ENCODE measurements around the gene MEF2D.

The MEF2D gene

GRCh38 chr1:156433602-156434001 is 67.0 kb downstream of the MEF2D start:
- no peak overlapping the region for H3K27ac ChIP-seq
- no peak for DNase-seq (ENCODE audit: low read depth, low spot score)

GRCh38 chr1:156433032-156433431 is 67.5 kb downstream of the MEF2D start:
- DNase-seq (ENCODE audit: low read depth, low spot score) = no peak
- H3K27ac ChIP-seq = no peak overlapping the region

- no peak for DNase-seq (ENCODE audit: low read depth, low spot score)
Measured at GRCh38 chr1:156432669-156433018, 67.9 kb downstream of the MEF2D start.

GRCh38 chr1:156431769-156432668 is 68.6 kb downstream of the MEF2D start:
- no peak overlapping the region for H3K27ac ChIP-seq
- DNase-seq (ENCODE audit: low read depth, low spot score) = no peak

More at GRCh38 chr1:156432669-156433018, 67.9 kb downstream of the MEF2D start:
- H3K27ac ChIP-seq = no peak overlapping the region

DNA sequence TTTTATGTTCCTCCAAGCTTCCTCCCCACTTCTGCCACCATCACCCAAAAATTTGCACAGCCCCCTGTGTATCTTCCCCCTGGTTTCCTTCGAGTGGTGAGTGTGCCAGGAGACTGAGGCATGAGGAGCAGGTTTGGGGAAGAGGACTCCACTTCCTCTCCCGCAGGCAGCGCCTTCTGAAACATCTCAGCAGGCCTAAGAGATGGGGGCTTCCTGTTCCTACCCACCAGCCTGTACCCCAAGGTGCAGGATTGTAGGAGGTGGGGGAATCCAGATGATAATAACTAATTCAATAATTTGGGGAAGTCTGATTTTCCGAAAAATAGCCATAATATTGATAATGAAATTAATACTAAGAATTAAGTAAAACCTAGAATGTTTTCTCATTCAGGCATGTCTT is 69.2 kb downstream of the MEF2D start:
- H3K27ac ChIP-seq = no peak overlapping the region
- no peak for DNase-seq (ENCODE audit: low read depth, low spot score)

GRCh38 chr1:156430866-156431265 is 69.7 kb downstream of the MEF2D start:
- no peak for DNase-seq (ENCODE audit: low read depth, low spot score)
- H3K27ac ChIP-seq = no peak overlapping the region

- no peak overlapping the region for H3K27ac ChIP-seq
- no peak for DNase-seq (ENCODE audit: low read depth, low spot score)
Measured at GRCh38 chr1:156430303-156430702, 70.3 kb downstream of the MEF2D start.

DNA sequence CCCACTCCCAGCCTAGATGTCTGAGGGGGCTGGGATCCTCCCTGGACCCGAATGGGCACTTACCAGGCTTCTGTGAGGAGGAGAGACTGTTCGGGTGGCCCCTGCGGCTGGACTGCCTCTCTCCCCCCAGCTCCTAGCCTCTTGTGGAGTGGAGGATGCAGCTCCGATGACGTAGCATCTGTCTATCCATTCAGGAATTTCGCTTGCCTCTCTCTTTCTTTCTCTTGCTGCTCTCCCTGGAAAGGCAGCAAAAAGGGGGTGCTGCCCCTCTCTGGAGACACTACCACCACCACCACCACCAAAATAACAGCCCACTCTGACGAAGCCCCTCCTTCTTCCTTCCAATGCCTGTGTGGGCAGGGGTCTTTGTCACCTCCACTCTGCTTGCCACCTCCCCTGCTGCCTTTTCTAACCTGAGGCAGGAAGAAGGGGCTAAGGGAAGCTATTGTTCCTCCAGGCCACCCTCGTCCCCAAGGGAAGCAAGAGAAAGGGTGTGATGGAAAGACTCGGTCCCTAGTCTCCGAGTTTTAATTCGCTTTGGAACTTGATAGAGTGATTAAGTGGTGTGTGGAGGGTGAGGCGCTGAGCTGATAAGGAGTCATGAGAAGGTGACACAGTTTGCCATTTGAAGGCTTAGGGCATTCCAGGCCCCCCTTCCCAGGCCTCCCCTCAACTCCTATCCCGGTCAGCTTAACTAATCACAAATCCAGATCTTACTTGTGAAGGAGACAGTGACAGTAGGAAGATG is 71.1 kb downstream of the MEF2D start:
- H3K27ac ChIP-seq = no peak overlapping the region
- DNase-seq (ENCODE audit: low read depth, low spot score) = no peak

DNA sequence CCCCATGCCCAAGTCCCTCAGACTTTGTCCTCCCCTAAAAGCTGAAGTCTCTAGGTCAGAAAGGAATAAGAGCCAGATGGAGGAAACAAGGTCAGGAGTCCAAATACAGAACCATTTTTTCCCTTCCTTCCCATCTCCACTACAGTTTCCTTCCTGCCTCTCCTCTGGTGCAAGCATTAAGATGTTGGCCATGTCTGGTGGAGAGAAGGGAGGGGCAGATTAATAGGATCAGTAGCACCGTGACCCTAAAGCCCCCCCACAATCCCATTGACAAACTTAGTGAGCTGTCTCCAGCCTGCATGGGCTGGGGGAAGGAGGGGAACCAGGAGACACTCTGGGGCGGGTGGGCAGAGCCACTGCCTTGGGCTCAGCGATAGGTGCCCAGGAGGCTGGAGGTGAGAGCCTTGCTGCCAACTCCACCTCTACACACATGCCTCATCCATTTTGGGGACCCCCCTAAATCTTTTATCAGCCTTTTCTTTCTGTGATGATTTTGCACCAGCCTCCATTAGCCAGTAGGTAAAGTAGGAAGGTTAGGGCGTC is 71.8 kb downstream of the MEF2D start:
- no peak overlapping the region for H3K27ac ChIP-seq
- DNase-seq (ENCODE audit: low read depth, low spot score) = no peak

DNA sequence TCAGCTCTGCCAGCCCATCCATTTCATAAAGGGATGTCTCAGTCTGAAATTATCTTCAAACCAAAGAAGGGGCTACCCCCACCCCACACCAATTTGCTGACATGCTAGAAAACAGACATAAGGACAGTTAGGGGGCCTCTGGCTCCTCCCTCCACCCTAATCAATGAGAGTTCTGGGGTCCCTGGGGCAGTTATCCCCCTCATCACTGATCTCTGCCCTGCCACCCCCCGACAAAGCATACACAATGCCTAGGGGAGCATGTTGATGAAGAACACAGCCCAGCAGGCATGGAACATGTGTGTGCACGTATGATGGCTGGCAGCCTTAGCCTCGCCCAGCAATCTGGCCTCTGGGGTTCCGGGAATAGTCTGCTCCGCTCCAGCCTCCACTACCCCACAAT is 72.6 kb downstream of the MEF2D start:
- no peak overlapping the region for H3K27ac ChIP-seq
- no peak for DNase-seq (ENCODE audit: low read depth, low spot score)

DNA sequence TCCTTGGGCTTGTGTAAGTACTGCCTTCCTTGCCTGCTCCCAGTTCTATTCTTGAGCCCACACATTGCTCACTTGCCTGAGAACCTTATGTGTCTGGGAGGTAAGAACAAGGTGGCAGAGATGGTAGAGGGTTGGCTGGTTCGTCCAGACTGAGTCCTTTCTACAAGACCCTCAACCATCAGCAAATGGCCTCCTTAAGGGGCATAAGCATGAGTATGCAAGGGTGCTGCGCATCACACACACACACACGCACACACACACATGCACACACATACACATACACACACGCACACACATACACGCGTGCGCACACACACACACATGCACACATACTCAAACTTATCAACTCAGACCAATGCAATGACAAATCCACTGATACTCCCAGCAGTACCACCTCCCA is 74.6 kb downstream of the MEF2D start:
- DNase-seq (ENCODE audit: low read depth, low spot score) = no peak
- no peak overlapping the region for H3K27ac ChIP-seq

DNA sequence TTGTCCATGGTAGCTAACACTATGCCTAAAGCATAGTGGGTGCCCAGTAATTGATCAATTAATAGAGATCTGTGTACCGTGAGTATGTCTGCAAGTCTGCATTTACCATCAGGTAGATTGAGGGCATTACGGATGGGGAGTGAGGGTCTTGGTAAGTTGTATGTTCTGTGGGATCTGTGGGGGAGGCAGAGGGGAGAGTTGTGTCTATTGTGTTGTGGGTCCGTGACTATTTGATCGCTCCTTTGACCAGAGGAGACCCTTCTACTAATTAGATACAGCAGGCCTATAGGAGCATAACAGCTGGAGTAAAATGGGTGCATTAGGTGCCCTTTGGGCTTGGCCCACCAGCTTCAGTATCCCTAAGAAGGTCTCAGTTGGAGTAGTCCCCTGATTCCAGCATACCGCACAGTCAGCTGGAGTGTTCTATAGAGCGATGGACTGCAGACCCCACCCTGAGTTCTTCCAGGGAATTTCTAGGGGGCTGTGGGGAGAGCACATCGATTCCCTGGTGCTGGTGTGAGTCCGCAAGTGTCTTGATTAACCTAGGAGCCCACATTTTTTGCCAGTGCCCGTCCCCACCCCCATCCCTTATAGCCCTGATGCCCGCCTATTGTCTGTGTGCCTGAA is 75.7 kb downstream of the MEF2D start:
- H3K27ac ChIP-seq = no peak overlapping the region
- DNase-seq (ENCODE audit: low read depth, low spot score) = no peak

DNA sequence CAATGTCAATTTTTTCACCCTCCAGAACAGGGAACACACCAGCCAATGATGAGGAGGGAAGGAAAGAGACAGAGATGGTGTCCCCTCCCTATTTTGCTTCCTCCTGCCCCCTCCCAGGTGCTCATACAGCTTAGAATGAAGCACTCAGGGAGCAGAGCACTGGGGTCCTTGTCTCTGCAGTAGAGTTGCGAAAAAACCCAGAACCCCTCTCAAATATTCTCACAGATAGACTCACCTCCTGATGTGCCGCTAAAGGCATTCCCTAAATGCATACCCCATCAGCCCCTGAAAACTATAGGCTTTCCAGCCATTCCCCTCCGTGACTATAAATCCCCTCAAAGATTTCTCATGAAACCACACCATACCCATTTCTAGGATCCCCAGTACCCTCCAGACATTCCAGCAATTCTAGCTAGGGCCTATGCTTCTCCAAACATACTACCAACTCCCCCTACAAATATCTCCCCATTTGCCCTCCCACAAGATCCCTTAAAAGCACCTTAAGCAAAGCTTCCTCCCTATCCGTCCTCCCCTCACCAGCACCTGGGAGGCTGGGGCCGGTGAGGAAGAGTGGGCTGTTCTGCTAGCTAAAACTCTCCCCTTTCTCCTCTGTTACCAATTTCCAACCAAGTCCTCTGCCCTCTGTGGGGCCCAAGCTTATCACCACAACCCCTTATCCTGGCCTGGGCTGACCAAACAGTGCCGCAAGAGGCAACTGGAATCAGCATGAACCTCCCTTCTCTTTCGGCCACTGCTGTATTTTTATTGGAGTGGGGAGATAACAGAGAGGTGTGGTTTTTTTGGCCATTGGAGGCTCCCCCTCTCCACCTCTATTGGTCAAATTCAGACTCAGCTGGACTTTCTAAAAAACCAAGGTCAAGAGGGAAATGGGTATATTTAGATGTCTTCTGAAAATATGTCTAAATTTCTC is 76.9 kb downstream of the MEF2D start:
- no peak for DNase-seq (ENCODE audit: low read depth, low spot score)
- no peak overlapping the region for H3K27ac ChIP-seq

- DNase-seq (ENCODE audit: low read depth, low spot score) = no peak
- no peak overlapping the region for H3K27ac ChIP-seq
Measured at GRCh38 chr1:156422602-156423091, 77.9 kb downstream of the MEF2D start.

- no peak for DNase-seq (ENCODE audit: low read depth, low spot score)
- H3K27ac ChIP-seq = no peak overlapping the region
Measured at GRCh38 chr1:156421939-156422601, 78.5 kb downstream of the MEF2D start.

DNA sequence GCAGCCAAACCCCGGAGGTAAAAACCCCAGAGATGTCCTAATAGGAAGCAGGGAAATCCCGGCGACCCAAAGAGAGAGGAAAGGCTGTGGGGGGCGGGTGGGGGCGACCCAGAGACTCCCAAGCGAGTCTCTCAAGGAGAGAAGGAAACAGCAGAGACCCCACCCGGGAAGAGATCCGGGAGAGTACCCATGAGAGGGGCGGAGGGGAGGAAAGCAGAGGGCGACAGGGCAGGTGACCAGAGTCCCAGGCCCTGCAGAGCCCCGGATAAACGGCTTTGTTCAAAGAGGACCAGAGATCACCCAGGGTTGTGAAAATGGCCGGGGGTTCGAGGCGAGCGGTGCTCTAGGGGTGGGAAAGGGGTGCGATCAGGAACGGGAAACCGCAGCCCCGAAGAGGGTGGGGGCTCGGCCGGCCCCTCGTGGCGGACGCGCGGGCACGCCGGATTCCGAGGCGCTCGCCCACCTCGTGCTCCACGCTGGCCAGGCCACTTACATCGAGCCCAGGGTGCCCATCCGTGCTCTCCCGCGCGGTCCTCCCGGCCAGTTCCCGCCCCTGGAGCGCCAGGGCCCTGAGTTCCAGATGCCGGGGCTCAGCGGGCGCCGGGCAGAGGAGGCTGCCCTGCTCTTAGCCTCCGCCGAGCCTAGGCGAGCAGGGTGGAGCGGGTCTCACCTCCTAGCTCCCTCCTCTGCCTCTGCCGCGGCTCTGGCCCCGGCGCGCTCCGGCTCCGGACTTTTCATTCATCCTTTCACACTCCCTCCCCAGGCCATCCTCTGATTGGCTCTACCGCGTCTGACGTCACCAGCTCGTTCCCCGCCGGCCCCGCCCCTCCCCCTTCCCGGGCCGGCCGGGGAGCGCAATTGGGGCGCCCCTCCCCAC is 79.3 kb downstream of the MEF2D start:
- no peak for DNase-seq (ENCODE audit: low read depth, low spot score)
- H3K27ac ChIP-seq = no peak overlapping the region

GRCh38 chr1:156420205-156421061 is 80.1 kb downstream of the MEF2D start:
- DNase-seq (ENCODE audit: low read depth, low spot score) = no peak
- no peak overlapping the region for H3K27ac ChIP-seq

All from epithelial cell of prostate (primary cell).